Sigmoid colon (tissue), 4 donors: ENCODE results near the gene ATF5.

Source experiments
- CTCF ChIP-seq, 4 experiments: fragments of 450-650 bp in 3 of 4; fragments of 200-600 bp in 1 of 4; IDR thresholded peaks; one replicate each; pipeline ENCODE4 v1.5.1; 2016 to 2019; ENCODE audit warnings: antibody characterized with exemption in 4 of 4, mild to moderate bottlenecking in 3 of 4, moderate library complexity in 2 of 4
- EP300 ChIP-seq, 4 donors: sonication (generic); formaldehyde crosslinking; IDR thresholded peaks; one replicate each; pipeline ENCODE4 v1.6.1; 2017; ENCODE audit warnings: antibody characterized with exemption in 4 of 4
- POLR2A ChIP-seq, 2 donors: fragments of 450-650 bp; IDR thresholded peaks; one replicate each; pipeline ENCODE4 v1.6.1; 2016; ENCODE audit warnings: antibody characterized with exemption in 2 of 2, mild to moderate bottlenecking in 2 of 2, moderate library complexity in 2 of 2
- POLR2AphosphoS5 ChIP-seq, 4 donors: sonication (generic); formaldehyde crosslinking; IDR thresholded peaks; one replicate each; pipeline ENCODE4 v1.6.1; 2017; ENCODE audit warnings: antibody characterized with exemption in 4 of 4

- TF ChIP-seq CTCF (IDR thresholded peaks at IDR 0.05) (no peak), POLR2A (IDR thresholded peaks at IDR 0.05) (no peak), POLR2AphosphoS5 (IDR thresholded peaks at IDR 0.05) (no peak), EP300 (IDR thresholded peaks at IDR 0.05) (no peak)
Observed at GRCh38 chr19:49892716-49893115, 36.3 kb upstream of the ATF5 start.
